Natural killer cell treated with Interleukin-12 subunit alpha and Interleukin-12 subunit beta and Interleukin-15 and Interleukin-18, amount 100 ng/mL, for 72 hours (primary cell): Measurements from ENCODE around the gene GCC1. TPM values are rescaled to one million over a fixed set of nuclear protein-coding genes. Genes with fewer than 3 reads are reported as not detected.
"Not testable (repeated sequence)": the region's sequence is repeated elsewhere in the genome, so short reads cannot be mapped to it uniquely, and the experiment has no call there.

Source experiments
- ATAC-seq, 2 donors: fragments of 150-1000 bp; cut with Tn5 transposase in 1 of 2; sonication (Bioruptor Pico), chemical (Tn5 transposase) in 1 of 2; 2 replicates each; pipeline ENCODE4 v1.10.0; 2021
- DNase-seq: peaks from one replicate; pipeline ENCODE4 v3.0.0; 2022; ENCODE audit warnings: low spot score
- H3K27ac Mint-ChIP-seq, 2 donors: 1 replicate in 1 of 2; 2 replicates in 1 of 2; pipeline ENCODE4 v1.8.0; 2022; ENCODE audit warnings: mixed read lengths in 2 of 2, mild to moderate bottlenecking in 1 of 2, moderate library complexity in 1 of 2
- H3K27me3 Mint-ChIP-seq, 2 donors: 1 replicate in 1 of 2; 2 replicates in 1 of 2; pipeline ENCODE4 v1.8.0; 2022; ENCODE audit warnings: mixed read lengths in 2 of 2
- H3K36me3 Mint-ChIP-seq: one replicate; pipeline ENCODE4 v1.8.0; 2022; ENCODE audit warnings: mixed read lengths
- H3K4me1 Mint-ChIP-seq, 2 donors: 1 replicate in 1 of 2; 2 replicates in 1 of 2; pipeline ENCODE4 v1.8.0; 2022; ENCODE audit warnings: low read depth in 2 of 2, mixed read lengths in 2 of 2, mild to moderate bottlenecking in 1 of 2
- H3K4me3 Mint-ChIP-seq: one replicate; pipeline ENCODE4 v1.8.0; 2022; ENCODE audit warnings: mixed read lengths
- H3K9me3 Mint-ChIP-seq: 2 replicates; pipeline ENCODE4 v1.8.0; 2022; ENCODE audit warnings: mixed read lengths
- total RNA-seq, 2 donors: library from RNA; stranded (reverse); gene quantifications; one replicate each; pipeline ENCODE4 v1.2.3, GENCODE V29; 2022

Gene GCC1
- total RNA-seq, 2 donors from 2014 or later = 21.8 TPM

GRCh38 chr7:127540461-127540860 is 44.9 kb downstream of the GCC1 start:
- H3K36me3 Mint-ChIP-seq, H3K9me3 Mint-ChIP-seq, H3K27ac Mint-ChIP-seq, H3K4me3 Mint-ChIP-seq, DNase-seq, ATAC-seq, H3K4me1 Mint-ChIP-seq: not testable (repeated sequence)
- peaks cover 21 to 32% of the 10 kb centered on the region in 2 donors for H3K27me3 Mint-ChIP-seq

DNA sequence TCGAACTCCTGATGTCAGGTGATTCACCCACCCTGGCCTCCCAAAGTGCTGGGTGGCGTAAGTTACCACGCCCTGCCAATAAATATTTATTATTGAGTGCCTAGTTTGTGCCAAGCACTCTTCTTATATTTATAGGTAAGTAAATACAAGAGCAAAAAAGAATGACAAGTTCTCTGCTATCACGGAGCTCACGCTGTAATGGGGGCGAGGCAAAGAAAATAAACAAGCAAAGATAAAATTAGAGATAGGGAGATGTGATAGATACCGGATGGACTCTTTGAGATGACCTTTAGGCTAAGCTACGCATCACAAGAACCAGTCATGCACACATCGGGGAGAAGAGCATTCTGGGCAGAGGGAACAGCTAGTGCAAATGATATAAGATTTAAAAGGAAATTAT is 46.3 kb downstream of the GCC1 start:
- ATAC-seq (no peak), DNase-seq (no peak)
- Mint-ChIP-seq H3K4me1 (no peaks in the 10 kb centered on the region), H3K27me3 (peaks cover 21 to 34% of the 10 kb centered on the region in 2 donors), H3K27ac (no peak overlapping the region), H3K9me3 (no peaks in the 10 kb centered on the region), H3K36me3 (no peaks in the 10 kb centered on the region), H3K4me3 (no peak overlapping the region)

DNA sequence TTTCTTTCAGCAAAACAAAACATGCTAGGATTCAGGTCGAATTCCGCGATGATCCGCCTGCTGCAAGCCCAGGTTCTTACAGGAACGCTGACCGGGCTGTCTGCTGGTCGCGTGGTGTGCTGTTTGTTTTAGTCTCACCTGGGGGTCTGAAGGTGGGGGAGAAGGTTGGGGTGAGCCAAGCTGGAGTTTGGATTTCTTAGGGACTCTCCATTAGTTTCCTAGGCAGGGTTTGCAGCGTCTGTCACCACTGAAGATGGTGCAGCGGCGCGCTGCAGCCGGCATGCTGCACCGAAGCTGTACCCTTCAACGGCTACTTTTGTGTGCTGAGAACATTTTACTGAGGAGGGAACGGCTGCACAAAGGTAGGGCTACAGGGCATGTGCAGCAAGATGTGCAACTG is 48.7 kb downstream of the GCC1 start:
- Mint-ChIP-seq H3K27ac (no peak overlapping the region), H3K9me3 (no peaks in the 10 kb centered on the region), H3K36me3 (no peaks in the 10 kb centered on the region), H3K4me3 (no peak overlapping the region), H3K27me3 (peaks cover 25 to 41% of the 10 kb centered on the region in 2 donors), H3K4me1 (no peaks in the 10 kb centered on the region)
- ATAC-seq (no peak), DNase-seq (no peak)

GRCh38 chr7:127536394-127536691 is 49.1 kb downstream of the GCC1 start:
- H3K36me3 Mint-ChIP-seq = no peaks in the 10 kb centered on the region
- no peaks in the 10 kb centered on the region for H3K4me1 Mint-ChIP-seq
- no peak overlapping the region for H3K4me3 Mint-ChIP-seq
- no peak overlapping the region for H3K27ac Mint-ChIP-seq
- H3K9me3 Mint-ChIP-seq = no peaks in the 10 kb centered on the region
- H3K27me3 Mint-ChIP-seq = peaks cover 25 to 38% of the 10 kb centered on the region in 2 donors
- ATAC-seq (no peak), DNase-seq (no peak)

DNA sequence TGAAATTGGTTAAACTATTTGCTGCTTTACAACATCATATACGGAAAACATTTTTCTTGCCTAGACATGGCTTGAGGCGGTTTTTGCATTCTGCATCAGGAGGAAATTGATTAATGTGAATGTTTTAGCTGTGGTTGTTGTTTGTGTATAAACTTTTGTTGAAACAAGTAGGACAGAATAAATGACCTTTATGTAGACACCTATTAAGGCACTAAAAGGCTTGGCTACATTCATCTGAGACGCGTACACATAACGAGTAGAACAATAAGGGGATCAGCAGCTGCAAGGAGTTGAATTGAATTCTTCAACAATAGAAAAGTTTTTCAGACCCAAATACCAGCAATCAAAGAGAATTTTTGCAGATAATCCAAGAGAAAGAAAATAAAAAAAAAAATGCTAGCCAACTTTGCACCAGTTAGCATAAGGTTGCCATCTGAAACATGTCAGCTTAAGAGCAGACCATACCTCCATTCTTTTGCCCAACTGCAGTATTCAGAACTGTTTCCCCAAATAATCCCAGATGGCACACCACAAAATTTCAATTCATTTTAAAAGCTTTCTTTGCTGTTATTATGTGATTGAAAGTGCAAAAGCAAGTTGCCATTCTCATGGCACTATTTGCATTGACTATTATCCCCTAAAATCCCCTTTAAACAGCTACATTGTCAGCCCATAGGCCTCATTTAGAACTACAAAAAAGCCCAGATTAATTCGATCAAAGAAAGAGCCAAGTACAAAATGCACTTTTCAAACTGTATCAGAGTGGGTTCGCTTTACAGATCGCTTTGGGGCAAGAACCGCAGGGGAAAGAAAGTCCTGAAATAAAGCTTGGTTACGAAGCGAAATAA is 49.6 kb downstream of the GCC1 start:
- Mint-ChIP-seq H3K27me3 (peaks cover 24 to 32% of the 10 kb centered on the region in 2 donors), H3K4me3 (no peak overlapping the region), H3K9me3 (no peaks in the 10 kb centered on the region), H3K36me3 (no peaks in the 10 kb centered on the region), H3K4me1 (no peaks in the 10 kb centered on the region), H3K27ac (no peak overlapping the region)
- DNase-seq = no peak
- ATAC-seq = no peak

GRCh38 chr7:127534636-127535035 is 50.8 kb downstream of the GCC1 start:
- H3K27ac Mint-ChIP-seq = no peak overlapping the region
- H3K27me3 Mint-ChIP-seq = peaks cover 18 to 26% of the 10 kb centered on the region in 2 donors
- H3K4me3 Mint-ChIP-seq = no peak overlapping the region
- no peaks in the 10 kb centered on the region for H3K36me3 Mint-ChIP-seq
- no peaks in the 10 kb centered on the region for H3K4me1 Mint-ChIP-seq
- ATAC-seq = no peak
- no peaks in the 10 kb centered on the region for H3K9me3 Mint-ChIP-seq
- DNase-seq = no peak

GRCh38 chr7:127532736-127533135 is 52.7 kb downstream of the GCC1 start:
- peaks cover 23 to 45% of the 10 kb centered on the region in 2 donors for H3K27me3 Mint-ChIP-seq
- DNase-seq = no peak
- H3K36me3 Mint-ChIP-seq = no peaks in the 10 kb centered on the region

GRCh38 chr7:127532151-127532550 is 53.2 kb downstream of the GCC1 start:
- ATAC-seq (no peak), DNase-seq (no peak)
- Mint-ChIP-seq H3K9me3 (no peaks in the 10 kb centered on the region), H3K4me3 (no peak overlapping the region), H3K36me3 (no peaks in the 10 kb centered on the region), H3K4me1 (no peaks in the 10 kb centered on the region), H3K27ac (no peak overlapping the region), H3K27me3 (peaks cover 23 to 48% of the 10 kb centered on the region in 2 donors)

More at GRCh38 chr7:127532736-127533135, 52.7 kb downstream of the GCC1 start:
- no peak for ATAC-seq
- no peaks in the 10 kb centered on the region for H3K9me3 Mint-ChIP-seq
- H3K4me1 Mint-ChIP-seq = no peaks in the 10 kb centered on the region
- no peak overlapping the region for H3K27ac Mint-ChIP-seq
- no peak overlapping the region for H3K4me3 Mint-ChIP-seq

Other genes with a start within 250 kb of the GCC1 start
- gene ZNF800, start 192.9 kb downstream of the GCC1 start, total RNA-seq = 10 to 100 TPM; 52.8 to 56.3 TPM
- gene ARF5, start 2.8 kb upstream of the GCC1 start, total RNA-seq = 100 to 1,000 TPM in 1 of 2 donors, 10 to 100 TPM in 1; 69.0 to 106 TPM
- gene FSCN3, start 8.1 kb upstream of the GCC1 start, total RNA-seq = 1 to 10 TPM in 1 of 2 donors, under 1 TPM in 1; 0.39 to 1.4 TPM
- not detected for gene PAX4, start 32.5 kb upstream of the GCC1 start, total RNA-seq
- gene SND1, start 66.6 kb upstream of the GCC1 start, total RNA-seq = 100 to 1,000 TPM; 311 to 347 TPM